GM15510 (cell line): Measurements from ENCODE around the gene MYOM1.
A peak's percentile ranks its signal among the peaks of the same experiment; 100 is the strongest.

Experiments
- POLR2A ChIP-seq: IDR thresholded peaks from 3 replicates; pipeline ENCODE4 v1.6.1; 2011; ENCODE audit warnings: borderline replicate concordance; ENCODE audit not compliant: insufficient read length; ENCODE audit errors: extremely low read depth

The MYOM1 gene

DNA sequence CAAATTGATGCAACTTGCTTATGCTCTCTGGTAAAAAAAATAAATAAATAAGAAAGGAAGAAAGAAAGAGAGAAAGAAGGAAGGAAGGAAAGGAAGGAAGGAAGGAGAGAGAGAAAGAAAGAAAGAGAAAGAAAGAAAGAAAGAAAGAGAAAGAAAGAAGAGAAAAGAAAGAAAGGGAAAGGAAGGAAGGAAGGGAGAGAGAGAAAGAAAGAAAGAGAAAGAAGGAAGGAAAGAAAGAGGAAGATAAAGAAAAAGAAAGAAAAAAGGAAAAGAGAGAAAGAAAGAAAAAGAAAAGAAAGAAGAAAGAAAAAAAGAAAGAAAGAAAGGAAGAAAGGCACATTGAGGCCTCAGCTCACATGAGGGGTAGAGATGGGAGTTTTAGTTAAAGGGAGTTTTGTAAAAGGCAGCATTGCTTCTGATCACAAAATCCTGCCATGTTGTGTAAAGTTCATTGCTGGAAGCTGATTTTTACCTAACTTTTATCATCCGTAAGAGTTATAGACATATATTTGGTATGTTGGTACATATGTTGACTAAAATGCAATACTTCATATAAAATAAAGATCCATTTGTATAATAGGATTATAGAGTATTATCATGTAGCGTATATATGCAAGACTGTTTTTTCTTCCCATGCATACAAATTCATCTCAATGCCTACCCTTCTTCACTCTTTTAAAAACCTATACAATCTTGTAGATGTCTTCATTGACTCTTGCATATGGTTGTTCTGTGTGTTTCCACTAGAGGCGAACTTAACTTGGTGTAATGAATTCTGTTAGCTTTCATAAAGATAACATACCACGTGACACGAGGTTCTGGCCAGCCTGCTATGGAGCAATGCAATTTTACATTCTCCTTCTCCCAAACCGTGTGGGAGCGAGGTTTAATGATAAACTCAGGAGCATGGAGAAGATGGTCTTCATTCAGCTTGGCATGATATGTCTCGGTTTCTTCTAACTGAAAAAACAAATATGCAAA is 32.8 kb downstream of the MYOM1 start:
- no peak for TF ChIP-seq POLR2A

DNA sequence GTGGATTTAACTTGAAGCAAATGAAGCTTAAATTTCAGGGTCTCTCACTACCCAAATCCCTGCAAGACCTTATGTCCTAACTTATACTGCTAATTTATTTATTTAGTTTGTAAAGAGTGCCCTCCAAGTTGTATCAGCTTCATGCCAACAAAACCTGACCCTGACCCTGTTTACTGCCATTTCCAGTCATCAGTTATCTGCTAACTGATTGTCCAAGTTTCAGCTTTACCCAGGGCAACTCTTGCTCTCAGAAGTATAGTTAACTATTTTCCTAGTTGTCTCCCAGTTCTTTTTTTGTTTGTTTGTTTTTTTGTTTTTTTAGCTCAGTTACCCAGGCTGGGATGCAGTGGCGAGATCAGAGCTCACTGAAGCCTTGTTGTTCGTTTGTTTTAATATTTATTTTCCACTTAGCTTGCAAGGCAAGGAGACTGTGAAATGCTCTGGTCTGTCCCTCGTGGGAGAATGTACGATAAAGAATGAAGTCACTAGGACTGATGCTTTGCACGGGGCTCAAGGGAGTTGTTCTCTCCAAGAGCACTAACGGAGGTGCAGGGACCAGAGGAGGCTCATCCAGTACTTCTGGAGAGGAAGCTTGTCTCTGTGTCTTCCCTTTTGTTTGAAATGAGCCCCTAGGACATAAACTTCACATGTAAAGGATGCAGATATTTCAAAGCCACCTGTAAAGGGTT is 35.3 kb downstream of the MYOM1 start:
- no peak for TF ChIP-seq POLR2A

DNA sequence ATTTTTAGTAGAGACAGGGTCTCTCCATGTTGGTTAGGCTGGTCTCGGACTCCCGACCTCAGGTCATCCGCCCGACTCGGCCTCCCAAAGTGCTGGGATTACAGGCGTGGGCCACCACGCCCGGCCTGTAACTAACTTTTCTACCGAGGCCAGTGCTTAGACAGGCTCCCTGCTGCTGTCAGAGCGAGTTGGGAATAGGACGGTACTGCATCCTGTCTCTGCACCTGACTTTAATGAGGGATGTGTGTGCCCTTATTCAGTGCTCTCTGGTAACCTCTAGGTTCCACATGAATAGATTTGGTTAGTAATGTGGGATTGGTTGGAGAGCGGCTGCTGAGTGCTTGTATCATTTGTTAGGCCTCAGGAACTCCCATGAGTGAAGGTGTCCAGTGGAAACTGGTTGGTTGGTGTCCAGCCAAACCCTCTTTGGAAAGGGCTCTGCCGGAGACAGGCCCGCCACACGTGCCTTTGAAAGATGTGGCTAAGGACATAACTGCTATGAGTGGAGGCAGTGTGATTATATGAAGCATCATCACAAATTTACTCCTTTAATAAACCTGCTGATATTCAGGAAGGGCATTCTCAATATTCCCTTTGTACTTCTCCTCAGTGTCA is 36.6 kb downstream of the MYOM1 start:
- no peak for TF ChIP-seq POLR2A

DNA sequence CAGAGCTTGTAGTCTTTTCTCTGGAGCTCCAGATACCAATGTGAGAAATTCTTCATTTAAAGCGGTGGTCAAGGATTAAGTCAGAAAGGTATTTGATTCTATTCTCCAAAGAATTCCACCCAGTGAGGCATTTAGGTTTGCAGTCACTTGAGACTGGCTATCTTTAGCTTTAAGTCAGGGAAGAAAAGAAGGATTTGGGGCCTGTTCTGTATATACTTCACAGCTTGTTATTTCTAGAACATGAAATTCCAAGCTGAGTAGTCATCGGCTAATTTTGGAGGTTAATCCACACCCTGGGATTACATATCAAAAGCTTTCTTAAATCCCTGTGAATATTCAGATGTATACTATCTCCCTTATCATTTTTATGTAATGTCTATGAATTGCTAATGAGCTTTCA is 39.4 kb downstream of the MYOM1 start:
- no peak for TF ChIP-seq POLR2A

DNA sequence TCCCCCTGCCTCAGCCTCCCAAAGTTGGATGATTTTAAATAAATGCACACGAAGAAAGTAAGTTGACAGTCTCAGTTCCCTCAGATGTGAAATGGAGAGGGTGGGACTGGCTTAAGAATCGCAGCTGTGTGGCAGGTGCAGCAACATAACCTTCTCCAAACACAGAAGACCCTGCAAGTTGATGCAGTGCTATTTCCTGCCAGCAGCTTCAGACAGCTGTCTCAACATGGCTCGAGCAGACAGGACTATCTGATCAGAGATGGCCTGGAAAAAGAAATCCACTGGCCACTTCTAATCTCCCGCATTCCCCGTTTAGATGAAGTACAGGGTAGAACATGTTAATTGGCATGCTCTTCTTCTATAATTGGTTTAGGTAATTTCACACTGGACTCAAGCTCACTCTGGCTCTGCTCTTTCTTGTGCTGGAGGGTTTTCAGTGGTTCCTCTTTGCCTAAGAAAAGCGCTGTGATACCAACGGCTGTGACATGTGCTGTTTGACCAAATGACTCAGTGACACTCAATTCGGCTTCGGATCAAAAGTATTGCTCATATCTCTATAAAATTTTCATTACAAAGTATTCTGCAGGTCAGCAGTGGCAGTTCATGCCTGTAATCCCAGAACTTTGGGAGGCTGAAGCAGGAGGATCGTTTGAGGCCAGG is 40.2 kb downstream of the MYOM1 start:
- peak; percentile 29 for TF ChIP-seq POLR2A

DNA sequence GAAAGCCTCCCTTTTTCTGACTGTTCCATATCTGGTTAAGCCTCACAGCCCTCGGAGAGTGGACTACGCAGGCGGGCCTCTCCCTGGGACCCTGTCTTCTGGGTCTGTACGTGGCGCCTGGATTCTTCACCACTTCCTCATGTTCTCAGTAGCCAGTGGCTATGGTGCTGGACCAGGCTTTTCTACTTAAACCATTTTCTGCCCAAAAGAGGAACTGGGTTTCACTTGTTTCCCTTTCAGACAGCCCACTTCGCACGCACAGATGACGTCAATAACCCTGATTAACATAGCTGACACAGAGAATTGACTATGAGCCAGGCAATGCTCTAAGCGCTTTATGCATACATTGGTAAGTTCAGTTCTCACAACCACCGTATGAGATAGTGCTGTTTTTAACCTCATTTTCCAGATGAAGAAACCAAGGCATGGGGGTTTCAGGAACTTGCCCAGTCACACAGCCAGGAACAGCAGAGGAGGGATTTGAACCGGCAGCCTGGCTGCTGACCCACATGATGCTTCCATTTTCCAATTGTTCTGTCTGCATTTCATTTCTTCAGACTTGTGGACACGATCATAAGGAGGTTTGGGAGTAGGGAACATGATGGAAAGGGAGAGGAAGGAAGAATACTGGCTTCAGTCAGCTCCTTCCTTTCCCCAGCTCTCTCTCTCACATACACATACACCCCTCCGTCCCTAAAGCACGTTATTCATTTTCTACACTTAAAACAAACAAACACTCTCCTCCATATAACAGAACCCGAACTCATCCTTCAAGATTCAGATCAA is 41.7 kb downstream of the MYOM1 start:
- TF ChIP-seq POLR2A, result peak; percentile 34

DNA sequence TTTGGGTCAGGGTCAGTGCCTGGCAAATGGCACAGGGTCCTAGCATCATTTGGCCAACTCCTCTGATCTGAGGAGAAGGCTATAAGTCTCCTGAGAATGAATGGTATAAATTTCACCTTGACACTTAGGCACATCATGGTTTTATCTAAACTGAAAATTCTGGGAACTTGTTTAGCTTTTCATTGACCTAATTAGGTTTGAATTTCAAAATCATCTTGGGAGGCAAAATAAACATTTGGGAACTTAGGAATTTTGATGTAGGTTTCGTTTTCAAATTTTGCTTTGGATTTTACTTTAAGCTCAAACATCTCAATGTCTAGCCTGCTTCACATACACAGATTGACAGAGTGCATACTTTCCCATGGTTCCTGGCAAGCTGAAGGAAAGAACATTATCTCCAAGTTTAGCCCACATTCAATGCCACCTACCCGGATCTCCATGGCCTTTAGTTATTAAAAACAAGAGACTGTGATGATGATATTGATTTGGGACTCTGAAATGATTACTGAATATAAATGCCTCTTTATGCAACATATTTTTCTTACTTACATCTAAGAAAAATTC is 44.5 kb downstream of the MYOM1 start:
- TF ChIP-seq POLR2A, result no peak

DNA sequence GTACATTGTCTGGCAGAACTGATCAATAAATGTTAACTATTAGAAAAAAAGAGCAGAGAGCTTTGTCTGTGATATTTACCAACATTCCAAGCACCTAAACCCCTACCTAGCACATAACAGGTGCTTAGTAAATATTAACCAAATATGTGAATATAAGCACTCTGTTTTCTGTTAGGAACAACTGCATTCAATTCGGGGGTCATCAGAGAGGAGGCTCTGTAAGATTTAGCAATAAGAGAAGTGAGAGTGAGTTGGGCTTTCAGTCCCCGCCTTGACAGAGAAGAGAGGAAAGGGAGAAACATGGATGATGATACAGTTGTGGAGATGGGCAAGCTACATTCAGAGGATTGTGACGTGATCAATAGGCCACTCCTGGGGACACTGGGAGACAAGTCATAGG is 47.7 kb downstream of the MYOM1 start:
- TF ChIP-seq POLR2A, result no peak

DNA sequence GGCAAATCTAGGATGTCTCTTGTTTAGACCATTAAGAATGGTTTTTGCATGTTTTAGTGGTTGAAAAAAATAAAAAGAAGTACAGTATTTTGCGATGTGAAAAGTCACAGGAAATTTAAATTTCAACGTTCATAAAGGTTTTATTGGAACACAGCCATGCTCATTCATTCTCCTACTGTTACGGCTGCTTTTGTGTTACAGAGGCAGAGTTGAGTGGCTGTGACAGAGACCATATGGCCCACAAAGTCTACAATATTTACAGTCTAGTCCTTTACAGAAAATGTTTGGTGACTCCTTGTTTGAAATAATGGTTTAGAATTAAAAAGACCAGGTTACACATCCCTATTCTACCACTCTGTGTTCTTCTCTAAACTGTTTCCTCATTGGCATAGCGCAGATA is 48.1 kb downstream of the MYOM1 start:
- TF ChIP-seq POLR2A, result no peak

DNA sequence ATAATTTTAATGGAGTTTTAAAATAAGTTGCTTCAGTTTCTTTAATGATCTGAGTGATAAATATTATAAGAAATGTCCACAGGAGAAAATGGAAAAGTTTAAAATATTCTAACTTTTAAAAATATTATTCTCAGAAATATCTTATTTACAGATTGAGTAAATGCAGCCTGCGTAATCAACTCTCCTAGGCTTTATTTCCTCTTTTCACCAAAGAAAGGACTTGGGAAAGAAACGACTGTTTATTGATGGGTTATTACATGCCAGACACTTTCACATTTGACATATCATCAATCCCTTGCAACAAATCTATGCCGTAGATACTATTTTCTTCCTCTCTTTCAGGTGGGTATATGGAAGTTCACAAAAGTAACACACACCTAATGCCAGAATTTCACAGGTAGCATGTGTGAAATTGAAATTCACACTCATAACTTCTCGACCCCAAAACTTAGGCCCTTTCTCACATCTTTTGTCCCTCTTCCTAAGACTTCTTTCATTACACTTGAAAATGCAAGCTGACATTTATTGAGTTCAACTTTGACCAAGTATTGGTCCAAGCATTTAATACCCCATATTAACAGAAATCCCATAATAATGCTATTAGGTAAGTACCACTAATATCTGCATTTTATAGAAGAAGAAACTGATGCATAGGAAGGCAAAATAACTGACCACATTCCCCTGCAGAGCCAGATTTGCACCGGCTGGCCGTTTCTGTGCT is 49.2 kb downstream of the MYOM1 start:
- no peak for TF ChIP-seq POLR2A

DNA sequence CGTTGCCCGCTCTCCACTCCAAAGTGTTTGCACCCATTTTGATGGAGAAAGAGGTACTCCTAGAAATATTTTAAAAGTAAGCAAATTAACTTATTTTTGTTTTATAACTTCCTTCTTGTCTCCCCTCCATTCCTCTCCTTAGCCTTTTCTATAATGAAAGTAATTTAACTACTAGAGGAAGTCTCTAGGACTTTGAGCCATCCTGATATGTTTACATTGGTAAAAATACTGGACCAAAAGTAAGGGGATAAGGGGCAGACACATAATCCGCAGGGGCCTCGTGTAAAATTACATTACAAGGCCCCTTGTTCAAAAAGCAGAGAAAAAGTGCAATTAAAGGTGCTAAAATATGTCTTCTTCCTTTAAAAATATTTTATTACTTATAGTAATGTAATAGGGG is 55.4 kb downstream of the MYOM1 start:
- TF ChIP-seq POLR2A, result no peak

DNA sequence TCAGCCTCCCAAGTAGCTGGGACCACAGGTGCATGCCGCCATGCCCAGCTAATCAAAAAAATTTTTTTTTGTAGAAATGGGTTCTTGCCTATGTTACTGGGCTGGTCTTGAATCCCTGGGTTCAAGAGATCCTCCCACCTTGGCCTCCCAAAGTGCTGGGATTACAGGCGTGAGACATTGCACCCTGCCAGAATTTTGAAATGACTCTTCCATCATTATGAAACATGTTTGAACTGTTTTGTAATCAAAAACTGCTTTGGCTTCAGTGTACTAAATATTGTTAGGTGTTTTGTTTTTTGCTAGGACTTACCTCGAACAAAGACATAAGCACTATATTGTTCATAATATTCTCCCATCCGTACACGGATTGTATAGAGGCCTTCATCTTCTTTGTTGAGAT is 55.8 kb downstream of the MYOM1 start:
- no peak for TF ChIP-seq POLR2A

DNA sequence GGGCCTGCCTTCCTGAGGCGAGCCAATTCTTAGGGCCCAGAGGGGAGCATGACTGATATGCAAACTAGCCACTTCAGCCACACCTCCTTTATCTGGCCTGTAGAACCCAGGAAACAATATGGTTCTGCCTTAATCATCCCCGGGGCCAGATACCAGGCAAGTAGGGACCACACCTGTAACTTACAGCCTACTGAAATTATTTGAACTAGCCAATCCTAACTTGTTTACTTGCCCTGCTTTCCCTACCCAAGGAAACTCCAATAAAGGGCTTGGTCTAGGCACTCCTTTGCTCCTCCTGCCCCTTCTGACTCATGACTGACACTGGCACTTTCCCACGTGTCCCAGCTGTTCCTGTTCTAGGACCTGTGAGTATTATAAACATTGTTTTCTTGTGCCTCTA is 57.6 kb downstream of the MYOM1 start:
- no peak for TF ChIP-seq POLR2A
